Prostate gland (tissue), 2 donors: Measurements from ENCODE around the gene GNAT3.

ENCODE experiments used
- POLR2A ChIP-seq: fragments of 450-650 bp; IDR thresholded peaks from one replicate; pipeline ENCODE4 v1.6.1; 2016; ENCODE audit warnings: antibody characterized with exemption, mild to moderate bottlenecking
- POLR2AphosphoS5 ChIP-seq: sonication (generic); formaldehyde crosslinking; IDR thresholded peaks from one replicate; pipeline ENCODE4 v1.6.1; 2017; ENCODE audit warnings: antibody characterized with exemption
- TF ChIP-seq, protein P1 (sequence below), 4 experiments: fragments of 200-600 bp in 2 of 4; fragments of 450-650 bp in 2 of 4; sonication (generic) in 2 of 4; IDR thresholded peaks; 1 replicate in 3 of 4; 2 replicates in 1 of 4; pipeline ENCODE4 v1.5.1; 2016 to 2019; ENCODE audit warnings: antibody characterized with exemption in 4 of 4, mild to moderate bottlenecking in 2 of 4, moderate library complexity in 2 of 4

DNA sequence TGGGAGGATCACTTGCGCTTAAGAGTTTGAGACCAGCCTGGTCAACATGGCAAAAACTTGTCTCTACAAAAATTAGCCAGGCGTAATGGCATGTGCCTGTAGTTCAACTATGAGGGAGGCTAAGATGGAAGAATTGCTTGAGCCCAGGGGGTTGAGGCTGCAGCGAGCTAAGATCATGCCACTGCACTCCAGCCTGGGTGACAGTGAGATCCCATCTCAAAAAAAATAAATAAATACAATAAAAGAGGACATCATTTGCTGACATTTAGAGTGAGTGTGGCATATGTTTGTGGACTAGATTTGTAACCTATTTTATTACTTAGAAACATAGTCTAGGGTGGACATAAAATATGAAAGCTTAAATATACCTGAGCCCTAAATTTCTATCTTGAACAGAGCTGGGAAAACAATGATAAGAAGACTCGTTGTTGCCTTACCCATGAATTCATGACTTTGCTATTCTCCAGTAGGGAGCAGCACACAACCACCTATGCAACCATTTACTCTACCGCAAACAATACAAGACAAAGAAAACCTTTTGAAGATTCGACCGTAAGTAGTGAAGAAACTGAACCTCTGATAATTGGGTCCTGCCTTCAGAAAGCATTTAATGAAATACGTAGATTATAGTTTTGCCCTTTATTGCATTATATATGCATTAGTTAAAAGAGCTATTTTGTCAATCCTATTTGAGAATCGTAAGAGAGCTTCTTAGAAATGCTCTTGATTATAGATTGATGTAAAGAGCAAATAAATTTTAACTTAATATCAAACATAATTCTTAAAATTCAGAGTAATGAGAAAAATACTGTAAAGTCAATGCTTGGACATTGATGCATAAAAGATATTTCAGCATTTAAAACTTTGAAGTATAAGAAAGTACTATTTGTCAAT, 83.5 kb downstream of the GNAT3 start:
- TF ChIP-seq, protein P1, sequence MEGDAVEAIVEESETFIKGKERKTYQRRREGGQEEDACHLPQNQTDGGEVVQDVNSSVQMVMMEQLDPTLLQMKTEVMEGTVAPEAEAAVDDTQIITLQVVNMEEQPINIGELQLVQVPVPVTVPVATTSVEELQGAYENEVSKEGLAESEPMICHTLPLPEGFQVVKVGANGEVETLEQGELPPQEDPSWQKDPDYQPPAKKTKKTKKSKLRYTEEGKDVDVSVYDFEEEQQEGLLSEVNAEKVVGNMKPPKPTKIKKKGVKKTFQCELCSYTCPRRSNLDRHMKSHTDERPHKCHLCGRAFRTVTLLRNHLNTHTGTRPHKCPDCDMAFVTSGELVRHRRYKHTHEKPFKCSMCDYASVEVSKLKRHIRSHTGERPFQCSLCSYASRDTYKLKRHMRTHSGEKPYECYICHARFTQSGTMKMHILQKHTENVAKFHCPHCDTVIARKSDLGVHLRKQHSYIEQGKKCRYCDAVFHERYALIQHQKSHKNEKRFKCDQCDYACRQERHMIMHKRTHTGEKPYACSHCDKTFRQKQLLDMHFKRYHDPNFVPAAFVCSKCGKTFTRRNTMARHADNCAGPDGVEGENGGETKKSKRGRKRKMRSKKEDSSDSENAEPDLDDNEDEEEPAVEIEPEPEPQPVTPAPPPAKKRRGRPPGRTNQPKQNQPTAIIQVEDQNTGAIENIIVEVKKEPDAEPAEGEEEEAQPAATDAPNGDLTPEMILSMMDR (IDR thresholded peaks at IDR 0.05): peak in 3 of 4 experiments; percentile 47 to 74 (median 72)
- TF ChIP-seq POLR2AphosphoS5 (peak; percentile 22), POLR2A (no peak)
